ENCODE data around the gene DSCAML1. TPM values are rescaled to one million over a fixed set of nuclear protein-coding genes. Genes with fewer than 3 reads are reported as not detected.

The DSCAML1 gene
- total RNA-seq, 1 donor from 2014 or later = 1.3 TPM

- Histone ChIP-seq H3K9me3 (no peaks in the 10 kb centered on the region), H3K27ac (no peak overlapping the region), H3K4me3 (no peak overlapping the region), H3K27me3 (no peaks in the 10 kb centered on the region), H3K36me3 (no peaks in the 10 kb centered on the region), H3K4me1 (no peaks in the 10 kb centered on the region)
- intact Hi-C loops (cut with DNase I) = no loop called here
- no peak for DNase-seq
- no peak for TF ChIP-seq CTCF (IDR thresholded peaks at IDR 0.05)
- ATAC-seq = no peak
Observed at GRCh38 chr11:117654281-117655255, 142.4 kb downstream of the DSCAML1 start.

GRCh38 chr11:117652521-117652920 lies 144.5 kb downstream of the DSCAML1 start:
- Histone ChIP-seq H3K9me3 (no peaks in the 10 kb centered on the region), H3K36me3 (no peaks in the 10 kb centered on the region), H3K27me3 (no peaks in the 10 kb centered on the region), H3K4me3 (no peak overlapping the region), H3K27ac (no peak overlapping the region), H3K4me1 (no peaks in the 10 kb centered on the region)
- intact Hi-C loops (cut with DNase I) = no loop called here
- ATAC-seq (no peak), DNase-seq (no peak)
- no peak for TF ChIP-seq CTCF (IDR thresholded peaks at IDR 0.05)

GRCh38 chr11:117649296-117650055 lies 147.5 kb downstream of the DSCAML1 start:
- H3K36me3 ChIP-seq = no peaks in the 10 kb centered on the region
- H3K27ac ChIP-seq = no peak overlapping the region
- H3K4me1 ChIP-seq = no peaks in the 10 kb centered on the region
- DNase-seq = no peak
- intact Hi-C loops (cut with DNase I) = no loop called here
- H3K27me3 ChIP-seq = peaks cover 7% of the 10 kb centered on the region
- H3K4me3 ChIP-seq = no peak overlapping the region
- ATAC-seq = no peak
- no peaks in the 10 kb centered on the region for H3K9me3 ChIP-seq
- TF ChIP-seq CTCF (IDR thresholded peaks at IDR 0.05) = no peak

- Histone ChIP-seq H3K27ac (no peak overlapping the region), H3K36me3 (no peaks in the 10 kb centered on the region), H3K9me3 (no peaks in the 10 kb centered on the region), H3K4me1 (no peaks in the 10 kb centered on the region), H3K4me3 (no peak overlapping the region), H3K27me3 (peaks cover 7% of the 10 kb centered on the region)
- intact Hi-C loops (cut with DNase I) = no loop called here
- TF ChIP-seq CTCF (IDR thresholded peaks at IDR 0.05) = no peak
- no peak for ATAC-seq
- no peak for DNase-seq
Observed at GRCh38 chr11:117647872-117648271, 149.1 kb downstream of the DSCAML1 start.

GRCh38 chr11:117647207-117647606 lies 149.8 kb downstream of the DSCAML1 start:
- H3K27ac ChIP-seq = no peak overlapping the region
- TF ChIP-seq CTCF (IDR thresholded peaks at IDR 0.05) = no peak
- DNase-seq (no peak), ATAC-seq (no peak)
- no peaks in the 10 kb centered on the region for H3K4me1 ChIP-seq
- no peaks in the 10 kb centered on the region for H3K9me3 ChIP-seq
- H3K36me3 ChIP-seq = no peaks in the 10 kb centered on the region
- peaks cover 7% of the 10 kb centered on the region for H3K27me3 ChIP-seq
- H3K4me3 ChIP-seq = no peak overlapping the region
- intact Hi-C loops (cut with DNase I) = no loop called here
